Left renal pelvis (tissue), 4 donors: ENCODE results near the gene CD274. TPM values are rescaled to one million over a fixed set of nuclear protein-coding genes. Genes with fewer than 3 reads are reported as not detected.
A peak's percentile ranks its signal among the peaks of the same experiment; 100 is the strongest.
"Not testable (repeated sequence)": the region's sequence is repeated elsewhere in the genome, so short reads cannot be mapped to it uniquely, and the experiment has no call there.

Experiments used
- DNase-seq, 4 donors: peaks; one replicate each; pipeline ENCODE4 v3.0.0-alpha.2; 2013; ENCODE audit warnings: low read depth in 4 of 4, low spot score in 3 of 4
- polyA plus RNA-seq, 4 donors: library from polyadenylated mRNA; unstranded; fragments of 120-200 nt; gene quantifications; one replicate each; pipeline ENCODE4 v1.2.1, GENCODE V29; 2013; ENCODE audit not compliant: insufficient read length in 4 of 4

The CD274 gene
- 1 to 10 TPM in 2 of 4 donors, under 1 TPM in 2; 0.39 to 1.4 (median 0.85) TPM for polyA plus RNA-seq

DNA sequence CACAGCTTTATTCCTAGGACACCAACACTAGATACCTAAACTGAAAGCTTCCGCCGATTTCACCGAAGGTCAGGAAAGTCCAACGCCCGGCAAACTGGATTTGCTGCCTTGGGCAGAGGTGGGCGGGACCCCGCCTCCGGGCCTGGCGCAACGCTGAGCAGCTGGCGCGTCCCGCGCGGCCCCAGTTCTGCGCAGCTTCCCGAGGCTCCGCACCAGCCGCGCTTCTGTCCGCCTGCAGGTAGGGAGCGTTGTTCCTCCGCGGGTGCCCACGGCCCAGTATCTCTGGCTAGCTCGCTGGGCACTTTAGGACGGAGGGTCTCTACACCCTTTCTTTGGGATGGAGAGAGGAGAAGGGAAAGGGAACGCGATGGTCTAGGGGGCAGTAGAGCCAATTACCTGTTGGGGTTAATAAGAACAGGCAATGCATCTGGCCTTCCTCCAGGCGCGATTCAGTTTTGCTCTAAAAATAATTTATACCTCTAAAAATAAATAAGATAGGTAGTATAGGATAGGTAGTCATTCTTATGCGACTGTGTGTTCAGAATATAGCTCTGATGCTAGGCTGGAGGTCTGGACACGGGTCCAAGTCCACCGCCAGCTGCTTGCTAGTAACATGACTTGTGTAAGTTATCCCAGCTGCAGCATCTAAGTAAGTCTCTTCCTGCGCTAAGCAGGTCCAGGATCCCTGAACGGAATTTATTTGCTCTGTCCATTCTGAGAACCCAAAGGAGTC is at the start of gene CD274:
Gene CD274 (plus strand): TSS at position 184 of the 733 bp plus-strand sequence. CDS start 5,572 bp downstream, outside the sequence.
- peak; percentile 54 to 64 (median 58) for DNase-seq

DNA sequence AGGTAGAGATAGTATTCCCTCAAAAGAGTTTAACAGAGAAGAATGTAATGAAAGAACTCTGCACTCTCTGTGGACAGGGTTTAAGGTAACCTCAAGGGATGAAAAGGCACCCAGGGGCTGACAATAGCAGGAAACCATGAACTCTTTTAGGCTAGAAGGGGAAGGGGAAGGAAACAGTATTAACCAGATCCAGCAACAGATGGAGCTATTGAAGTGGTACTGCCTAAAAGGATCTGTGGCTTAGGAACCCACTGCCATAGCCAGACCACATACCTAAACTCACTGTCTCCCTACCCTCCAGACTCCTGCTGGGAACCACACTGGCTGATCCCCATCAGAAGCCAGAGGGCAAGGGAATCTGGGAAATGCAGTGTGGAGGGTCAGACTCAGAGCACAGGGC is 48.1 kb upstream of the CD274 start:
- no peak for DNase-seq

DNA sequence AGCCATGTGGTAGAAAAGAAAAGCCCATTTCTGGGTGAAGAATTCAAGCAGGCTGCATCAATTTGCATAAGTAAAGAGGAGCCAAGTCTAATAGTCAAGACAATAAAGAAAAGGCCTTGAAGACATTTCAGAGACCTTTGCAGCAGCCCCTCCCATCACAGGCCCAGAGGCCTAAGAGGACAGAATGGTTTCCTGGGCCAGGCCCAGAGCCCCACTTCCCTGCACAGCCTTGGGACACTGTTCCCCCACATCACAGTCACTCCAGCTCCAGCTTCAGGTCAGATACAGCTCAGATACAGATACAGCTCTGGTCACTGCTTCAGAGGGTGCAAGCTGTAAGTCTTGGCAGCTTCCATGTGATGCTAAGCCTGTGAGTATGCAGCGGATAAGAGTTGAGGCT is 41.7 kb upstream of the CD274 start:
- no peak for DNase-seq

DNA sequence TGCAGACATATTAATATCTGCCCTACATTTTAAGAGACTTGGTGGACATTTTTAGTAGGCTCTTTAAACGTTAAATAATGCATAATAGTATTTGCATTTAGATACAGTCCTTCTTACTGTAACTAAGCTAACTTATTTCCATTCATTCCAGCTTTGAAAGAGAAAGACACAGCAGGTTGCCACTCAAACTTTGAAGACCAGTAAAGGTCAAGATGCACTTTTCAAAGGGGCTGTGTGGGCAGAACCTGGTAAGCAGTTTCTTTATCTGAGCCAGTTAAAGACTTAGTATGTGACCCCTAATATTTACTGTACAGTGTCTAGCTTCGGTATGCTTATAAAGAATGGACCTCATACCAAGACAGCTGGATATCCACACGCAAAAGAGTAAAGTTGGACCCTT is 33.4 kb upstream of the CD274 start:
- DNase-seq = no peak

DNA sequence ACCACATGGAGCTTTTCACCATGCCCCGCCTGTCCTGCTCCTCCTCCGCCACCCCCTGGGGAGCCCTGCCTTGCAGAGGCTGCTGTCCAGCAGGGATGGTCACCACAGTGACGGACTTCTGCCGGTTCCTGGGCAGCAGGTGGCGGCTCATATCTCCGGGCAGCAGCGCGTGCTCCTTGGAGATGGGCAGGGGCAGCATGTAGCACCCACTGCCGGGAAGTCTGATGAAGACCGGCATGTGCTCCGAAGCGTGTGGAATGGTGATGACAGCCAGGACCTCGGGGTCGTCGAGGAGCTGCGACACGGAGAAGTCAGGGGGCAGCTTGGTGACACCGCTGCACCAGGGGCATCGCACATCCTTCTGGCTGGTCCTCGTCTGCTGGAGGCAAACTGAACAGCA is 31.9 kb upstream of the CD274 start:
- DNase-seq = no peak

DNA sequence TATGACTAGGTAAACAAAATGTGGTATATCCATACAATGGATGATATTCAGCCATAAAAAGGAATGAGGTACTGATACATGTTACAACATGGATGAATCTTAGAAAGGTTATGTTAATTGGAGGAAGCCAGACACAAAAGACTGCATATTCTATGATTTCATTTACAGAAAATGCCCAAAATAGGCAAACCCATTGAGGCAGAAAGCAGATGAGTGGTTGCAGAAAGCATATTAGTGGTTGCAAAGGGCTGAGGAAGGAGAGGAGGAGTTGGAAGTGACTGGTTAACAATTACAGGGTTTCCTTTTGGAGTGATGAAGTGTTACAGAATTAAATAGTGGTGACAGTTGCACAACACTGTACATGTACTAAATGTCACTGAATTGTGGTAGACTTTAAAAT is 30.4 kb upstream of the CD274 start:
- DNase-seq = no peak

DNA sequence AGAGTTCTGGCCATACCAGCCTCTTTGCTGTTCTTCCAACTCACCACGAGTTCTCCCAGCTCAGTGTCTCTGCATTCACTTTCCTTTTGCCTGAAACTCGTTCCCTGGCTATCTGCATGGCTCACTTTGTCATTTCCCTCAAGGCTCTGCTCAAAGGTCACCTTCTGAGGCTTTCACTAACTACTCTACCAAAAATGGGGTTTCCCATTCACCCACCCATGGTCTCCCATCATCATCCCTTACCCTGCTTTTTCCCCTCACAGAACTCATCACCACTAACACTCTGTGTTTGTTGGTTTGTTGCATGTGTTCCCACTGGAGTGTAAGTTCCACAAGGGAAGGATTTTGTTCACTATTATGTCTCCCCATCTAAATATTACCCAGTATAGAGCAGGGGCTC is 29.2 kb upstream of the CD274 start:
- no peak for DNase-seq

DNA sequence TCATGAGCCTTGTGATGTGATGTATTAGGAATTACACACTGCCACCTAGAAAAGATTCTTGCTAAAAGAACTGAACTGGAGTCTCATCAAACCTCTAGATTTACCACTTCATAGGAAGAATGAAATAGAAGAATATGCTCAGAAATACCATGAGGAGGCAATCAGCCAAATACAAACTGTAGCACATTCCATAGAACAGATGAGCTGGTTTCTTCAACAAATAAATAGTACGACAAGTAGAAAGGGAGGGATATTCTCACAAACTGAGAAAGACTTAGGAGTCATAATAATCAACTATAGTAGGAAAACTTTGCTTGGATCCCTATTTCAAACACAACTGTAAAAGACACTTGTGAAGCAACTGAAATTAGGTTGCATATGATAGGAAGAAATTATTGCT is 28.1 kb upstream of the CD274 start:
- no peak for DNase-seq

DNA sequence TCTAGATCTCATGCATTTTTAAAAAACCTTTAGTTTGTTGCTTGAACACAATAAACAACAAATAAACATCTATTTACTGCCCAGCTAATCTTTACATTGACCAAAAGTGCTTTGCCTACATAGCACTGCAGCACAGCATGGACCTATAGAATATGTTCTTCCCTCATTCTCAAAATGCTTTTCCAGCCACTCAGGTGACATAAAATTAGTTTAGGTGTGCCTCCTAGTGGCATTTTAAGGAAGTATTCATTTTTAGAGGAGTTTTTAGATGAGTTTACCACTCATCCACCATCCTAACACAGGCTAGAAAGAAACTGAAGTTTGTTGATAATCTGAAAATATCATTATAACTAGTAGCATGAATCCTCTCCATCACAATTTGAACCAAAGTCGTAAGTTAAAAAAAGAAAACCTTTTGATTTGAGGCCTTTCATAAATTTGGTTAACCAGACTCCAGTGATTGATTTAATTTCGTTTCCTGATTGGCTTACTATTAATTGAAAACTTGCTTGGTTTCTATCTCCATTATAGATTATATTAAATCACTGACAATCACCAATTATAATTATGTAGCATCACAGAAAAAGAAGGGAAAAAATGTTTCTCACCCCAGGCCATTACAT is 25.2 kb upstream of the CD274 start:
- no peak for DNase-seq

DNA sequence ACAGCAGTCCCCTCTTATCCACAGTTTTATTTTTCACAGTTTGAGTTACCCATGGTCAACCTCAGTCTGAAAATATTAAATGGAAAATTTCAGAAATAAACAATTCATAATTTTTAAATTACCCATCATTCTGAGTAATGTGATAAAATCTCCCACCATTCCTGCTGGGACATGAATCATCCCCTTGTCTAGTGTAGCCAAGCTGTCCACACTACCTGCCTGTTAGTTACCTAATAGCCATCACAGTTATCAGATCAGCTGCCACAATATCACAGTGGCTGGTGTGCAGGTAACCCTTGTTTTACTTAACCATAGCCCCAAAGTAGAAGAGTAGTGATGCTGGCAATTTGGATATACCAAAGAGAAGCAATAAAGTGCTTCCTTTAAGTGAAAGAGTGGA is 23.3 kb upstream of the CD274 start:
- DNase-seq = no peak

DNA sequence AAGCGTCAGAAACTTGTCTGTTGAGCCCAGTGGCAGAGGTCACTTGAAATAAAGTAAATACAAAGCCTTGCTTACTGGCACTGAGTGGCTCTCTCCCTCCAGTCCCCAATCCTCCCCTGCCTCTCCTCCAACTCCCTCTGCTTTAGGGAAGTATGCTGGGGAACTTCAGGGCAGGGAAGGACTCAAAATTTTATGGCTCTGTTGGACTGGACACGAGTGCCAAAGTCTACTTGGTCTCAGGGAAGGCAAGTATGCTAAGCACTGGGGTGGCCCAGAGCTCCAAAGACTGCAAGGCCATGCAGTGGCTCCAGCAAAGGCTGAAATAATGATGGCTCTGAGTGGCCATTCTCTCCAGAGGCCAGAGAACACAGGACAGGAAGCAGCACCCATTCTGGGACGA is 22.2 kb upstream of the CD274 start:
- DNase-seq = no peak

DNA sequence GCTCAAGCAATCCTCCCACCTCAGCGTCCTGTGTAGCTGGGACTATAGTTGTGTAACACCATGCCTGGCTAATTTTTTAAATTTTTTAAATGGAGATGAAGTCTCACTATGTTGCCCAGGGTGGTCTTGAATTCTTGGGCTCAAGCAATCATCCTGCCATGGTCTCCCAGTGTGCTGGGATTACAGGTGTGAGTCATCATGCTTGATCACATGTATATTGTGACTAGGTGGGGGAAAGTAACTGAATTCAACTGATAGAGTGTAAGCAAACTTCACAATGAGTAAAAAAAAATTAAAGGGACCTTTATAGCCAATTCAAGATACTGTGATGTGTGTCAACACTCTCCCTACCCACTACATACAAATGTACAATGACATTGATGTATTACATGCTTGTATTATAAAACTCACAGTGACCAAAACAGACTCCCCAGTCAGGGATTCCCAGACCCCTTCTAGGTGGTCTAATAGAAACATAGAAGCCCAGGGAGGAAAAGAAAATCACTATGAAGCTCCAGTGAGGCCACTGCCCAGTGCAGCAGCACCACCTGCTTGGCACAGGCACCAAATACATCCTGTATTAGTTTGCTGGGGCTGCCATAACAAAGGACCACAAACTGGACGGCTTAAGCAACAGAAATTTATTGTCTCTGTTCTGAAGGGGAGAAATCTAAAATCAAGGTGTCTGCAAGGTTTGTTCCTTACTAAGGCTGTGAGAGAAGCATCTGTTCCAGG is 21.4 kb upstream of the CD274 start:
- DNase-seq = no peak

DNA sequence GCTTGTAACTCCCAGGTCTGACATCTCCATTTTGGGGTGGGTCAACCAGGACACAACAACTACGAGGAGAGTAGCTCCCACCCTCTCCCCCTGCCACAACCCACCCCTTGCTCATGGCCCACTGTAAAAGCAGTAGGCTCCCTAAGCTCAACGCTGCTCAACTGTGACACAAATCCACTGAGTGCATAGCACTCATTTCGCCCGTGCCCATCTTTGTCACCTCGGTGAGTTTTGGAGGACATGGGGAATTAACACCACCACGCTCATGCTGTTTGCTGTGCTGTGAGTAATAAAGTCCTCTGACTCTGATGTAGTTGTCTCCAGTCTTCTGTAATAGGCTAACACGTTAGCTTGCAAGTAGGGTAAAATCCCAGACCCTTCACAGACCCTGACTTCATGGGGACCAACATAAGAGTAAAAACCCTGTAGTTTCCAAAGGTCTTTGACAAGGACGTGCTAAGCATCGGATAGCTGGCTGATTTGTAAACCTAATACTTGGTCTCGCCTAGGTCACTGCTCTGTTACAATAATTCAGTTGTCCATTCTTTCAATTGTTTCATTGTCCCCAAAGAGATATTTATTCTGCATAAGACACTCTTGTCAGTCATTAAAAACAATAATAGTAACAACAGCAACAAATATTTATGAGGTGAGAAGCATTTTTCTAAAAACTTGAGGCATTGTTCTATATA is 20.3 kb upstream of the CD274 start:
- no peak for DNase-seq

DNA sequence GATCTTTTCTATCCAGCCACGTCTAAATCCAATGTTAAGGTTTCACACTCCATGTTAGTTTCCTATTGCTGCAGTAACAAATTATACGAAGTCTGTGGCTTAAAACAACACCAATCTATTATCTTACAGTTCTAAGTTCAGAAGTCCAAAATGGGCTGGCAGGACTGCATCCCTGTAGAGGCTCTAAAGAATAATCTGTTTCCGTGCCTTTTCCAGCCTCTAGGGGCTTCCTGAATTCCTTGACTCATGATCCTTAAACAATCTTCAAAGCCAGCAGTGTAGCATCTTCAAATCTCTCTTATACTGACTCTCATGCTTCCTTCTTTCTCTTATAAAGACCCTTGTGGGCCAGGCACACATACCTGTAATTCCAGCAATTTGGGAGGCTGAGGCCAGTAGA is 19.4 kb upstream of the CD274 start:
- DNase-seq = no peak

DNA sequence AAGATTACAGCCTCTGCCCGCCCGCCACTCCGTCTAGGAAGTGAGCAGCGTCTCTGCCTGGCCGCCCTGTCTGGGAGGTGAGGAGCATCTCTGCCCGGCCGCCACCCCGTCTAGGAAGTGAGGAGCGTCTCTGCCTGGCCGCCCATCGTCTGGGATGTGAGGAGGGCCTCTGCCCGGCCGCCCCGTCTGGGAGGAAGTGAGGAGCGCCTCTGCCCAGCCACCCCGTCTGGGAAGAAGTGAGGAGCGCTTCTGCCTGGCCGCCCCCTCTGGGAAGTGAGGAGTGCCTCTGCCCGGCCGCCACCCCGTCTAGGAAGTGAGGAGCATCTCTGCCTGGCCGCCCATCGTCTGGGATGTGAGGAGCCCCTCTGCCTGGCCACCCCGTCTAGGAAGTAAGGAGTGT is 17.5 kb upstream of the CD274 start:
- DNase-seq = not testable (repeated sequence)

DNA sequence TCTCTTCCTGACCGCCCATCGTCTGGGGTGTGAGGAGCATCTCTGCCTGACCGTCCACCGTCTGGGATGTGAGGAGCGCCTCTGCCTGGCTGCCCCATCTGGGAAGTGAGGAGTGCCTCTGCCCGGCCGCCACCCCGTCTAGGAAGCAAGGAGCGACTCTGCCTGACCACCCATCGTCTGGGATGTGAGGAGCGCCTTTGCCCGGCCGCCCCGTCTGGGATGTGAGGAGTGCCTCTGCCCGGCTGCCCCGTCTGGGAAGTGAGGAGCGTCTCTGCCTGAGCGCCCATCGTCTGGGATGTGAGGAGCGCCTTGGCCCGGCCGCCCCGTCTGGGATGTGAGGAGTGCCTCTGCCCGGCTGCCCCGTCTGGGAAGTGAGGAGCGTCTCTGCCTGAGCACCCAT is 17.0 kb upstream of the CD274 start:
- DNase-seq = not testable (repeated sequence)

DNA sequence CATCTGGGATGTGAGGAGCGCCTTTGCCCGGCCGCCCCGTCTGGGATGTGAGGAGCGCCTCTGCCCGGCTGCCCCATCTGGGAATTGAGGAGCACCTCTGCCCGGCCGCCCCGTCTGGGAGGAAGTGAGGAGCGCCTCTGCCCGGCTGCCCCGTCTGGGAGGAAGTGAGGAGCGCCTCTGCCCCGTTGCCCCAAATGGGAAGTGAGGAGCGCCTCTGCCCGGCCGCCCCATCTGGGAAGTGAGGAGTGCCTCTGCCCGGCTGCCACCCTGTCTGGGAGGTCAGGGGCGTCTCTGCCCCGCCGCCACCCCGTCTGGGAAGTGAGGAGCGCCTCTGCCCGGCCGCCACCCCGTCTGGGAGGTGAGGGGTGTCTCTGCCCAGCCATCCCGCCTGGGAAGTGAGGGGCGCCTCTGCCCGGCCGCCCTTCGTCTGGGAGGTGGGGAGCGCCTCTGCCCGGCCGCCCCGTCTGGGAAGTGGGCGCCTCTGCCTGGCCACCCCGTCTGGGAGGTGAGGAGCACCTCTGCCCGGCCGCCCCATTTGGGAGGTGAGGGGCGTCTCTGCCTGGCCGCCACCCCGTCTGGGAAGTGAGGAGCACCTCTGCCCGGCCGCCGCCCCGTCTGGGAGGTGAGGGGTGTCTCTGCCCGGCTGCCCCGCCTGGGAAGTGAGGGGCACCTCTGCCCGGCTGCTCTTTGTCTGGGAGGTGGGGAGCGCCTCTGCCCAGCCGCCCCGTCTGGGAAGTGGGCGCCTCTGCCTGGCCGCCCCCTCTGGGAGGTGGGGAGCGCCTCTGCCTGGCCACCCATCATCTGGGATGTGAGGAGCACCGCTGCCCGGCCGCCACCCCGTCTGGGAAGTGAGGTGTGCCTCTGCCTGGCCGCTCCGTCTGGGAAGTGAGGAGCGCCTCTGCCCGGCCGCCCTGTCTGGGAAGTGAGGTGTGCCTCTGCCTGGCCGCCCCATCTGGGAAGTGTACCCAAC is 16.2 kb upstream of the CD274 start:
- not testable (repeated sequence) for DNase-seq

DNA sequence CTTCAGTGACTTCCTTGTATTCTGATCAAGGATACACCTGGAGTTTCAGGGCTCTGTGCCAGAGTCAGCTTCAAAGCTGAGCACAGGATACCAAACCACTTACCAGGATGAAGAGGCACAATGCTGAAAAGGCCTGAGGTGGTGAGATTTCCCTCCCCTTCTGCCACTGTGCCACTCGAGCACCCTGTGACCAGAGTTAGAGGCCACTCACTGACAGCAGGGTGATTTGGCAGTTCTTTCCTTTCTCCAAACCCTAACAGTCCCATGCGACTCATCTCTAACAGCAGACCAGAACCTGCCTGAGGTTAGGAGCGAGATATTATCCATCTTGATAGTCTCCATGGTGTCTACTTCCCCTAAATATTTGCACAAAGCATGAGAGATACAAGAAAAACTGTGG is 14.4 kb upstream of the CD274 start:
- no peak for DNase-seq

DNA sequence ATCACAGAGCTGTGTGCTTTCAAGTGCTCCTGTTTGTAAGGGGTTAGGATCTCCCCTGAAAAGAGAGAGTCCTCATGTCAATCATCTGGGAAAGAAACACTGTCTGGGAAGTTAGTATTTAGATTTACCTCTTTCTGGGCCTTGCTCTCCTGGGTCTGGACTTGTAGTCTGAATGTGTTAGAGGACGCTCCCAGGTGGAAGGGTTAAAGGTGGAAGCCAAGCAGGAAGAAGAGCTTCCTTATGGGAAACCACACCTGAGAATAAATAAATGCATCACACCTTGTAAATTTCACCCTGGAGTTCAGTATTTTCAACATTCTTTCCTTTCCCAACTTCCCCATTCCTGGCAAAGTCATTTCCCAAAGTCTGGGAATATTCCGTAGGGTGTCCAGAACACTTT is 13.9 kb upstream of the CD274 start:
- DNase-seq = no peak
